Colonic mucosa (tissue), 4 donors: ENCODE results near the gene NTF3. TPM values are rescaled to one million over a fixed set of nuclear protein-coding genes. Genes with fewer than 3 reads are reported as not detected.

Experiments used
- DNase-seq: peaks from one replicate; pipeline ENCODE4 v3.0.0-alpha.2; 2020
- H3K27ac ChIP-seq: fragments of 200-600 bp; one replicate; pipeline ENCODE4 v1.8.0; 2021
- H3K27me3 ChIP-seq: fragments of 200-600 bp; one replicate; pipeline ENCODE4 v1.8.0; 2021
- H3K36me3 ChIP-seq: fragments of 200-600 bp; one replicate; pipeline ENCODE4 v1.8.0; 2021
- H3K4me1 ChIP-seq: fragments of 200-600 bp; one replicate; pipeline ENCODE4 v1.8.0; 2021; ENCODE audit warnings: mild to moderate bottlenecking
- H3K4me3 ChIP-seq: fragments of 200-600 bp; one replicate; pipeline ENCODE4 v1.8.0; 2021
- H3K9ac ChIP-seq, 2 donors: one replicate each; pipeline ENCODE4 v1.7.0; 2013; ENCODE audit warnings: control low read depth in 2 of 2, low read depth in 2 of 2, low read length in 2 of 2
- H3K9me3 ChIP-seq: fragments of 200-600 bp; one replicate; pipeline ENCODE4 v1.8.0; 2021
- CTCF ChIP-seq: fragments of 200-600 bp; IDR thresholded peaks from one replicate; pipeline ENCODE4 v1.8.0; 2022; ENCODE audit warnings: antibody characterized with exemption, mild to moderate bottlenecking
- intact Hi-C: fragments of 100-400 bp; cut with DNase I; formaldehyde crosslinking; loops from one replicate; pipeline ENCODE4 v1.14.1; 2022
- total RNA-seq, 2 donors: library from RNA; stranded (reverse); fragmentation: NEBNext Ultra II Directional in 1 of 2; extraction: Animal tissue kit (Norgen Biotek cat#: 25700) in 1 of 2; gene quantifications; one replicate each; pipeline ENCODE4 v1.2.1, GENCODE V29; 2021
- donor health status: healthy.
- donor health status: DM: no; HTN: no; CAD: no.
- donor health status: DM: no; HTN: no; CAD: no.

The NTF3 gene
- total RNA-seq, 2 donors from 2014 or later, result 0.37 to 0.49 TPM

- intact Hi-C loops, result no loop called here
- H3K4me1 ChIP-seq, result no peaks in the 10 kb centered on the region
- no peak for DNase-seq
Observed at GRCh38 chr12:5506295-5506694, 74.4 kb downstream of the NTF3 start.

GRCh38 chr12:5506821-5507231 lies 74.9 kb downstream of the NTF3 start:
- no peak for TF ChIP-seq CTCF
- peak; percentile 16 for DNase-seq

More at GRCh38 chr12:5506295-5506694, 74.4 kb downstream of the NTF3 start:
- no peak for TF ChIP-seq CTCF
- H3K27me3 ChIP-seq, result no peaks in the 10 kb centered on the region
- no peaks in the 10 kb centered on the region for H3K36me3 ChIP-seq
- H3K9me3 ChIP-seq, result no peaks in the 10 kb centered on the region
- H3K9ac ChIP-seq, result no peak overlapping the region
- no peak overlapping the region for H3K4me3 ChIP-seq
- no peak overlapping the region for H3K27ac ChIP-seq

GRCh38 chr12:5507401-5507935 lies 75.6 kb downstream of the NTF3 start:
- Histone ChIP-seq H3K27me3 (no peaks in the 10 kb centered on the region), H3K36me3 (no peaks in the 10 kb centered on the region), H3K27ac (no peak overlapping the region), H3K4me3 (no peak overlapping the region), H3K9ac (no peak overlapping the region), H3K4me1 (no peaks in the 10 kb centered on the region), H3K9me3 (no peaks in the 10 kb centered on the region)
- no peak for DNase-seq
- intact Hi-C loops, result no loop called here
- no peak for TF ChIP-seq CTCF

More at GRCh38 chr12:5506821-5507231, 74.9 kb downstream of the NTF3 start:
- Histone ChIP-seq H3K27ac (no peak overlapping the region), H3K36me3 (no peaks in the 10 kb centered on the region), H3K4me1 (no peaks in the 10 kb centered on the region), H3K27me3 (no peaks in the 10 kb centered on the region), H3K9ac (no peak overlapping the region), H3K4me3 (no peak overlapping the region), H3K9me3 (no peaks in the 10 kb centered on the region)
- intact Hi-C loops, result no loop called here

GRCh38 chr12:5507944-5508343 lies 76.0 kb downstream of the NTF3 start:
- no peak for TF ChIP-seq CTCF
- intact Hi-C loops, result no loop called here
- no peak overlapping the region for H3K9ac ChIP-seq
- no peaks in the 10 kb centered on the region for H3K36me3 ChIP-seq
- H3K9me3 ChIP-seq, result no peaks in the 10 kb centered on the region
- H3K4me1 ChIP-seq, result no peaks in the 10 kb centered on the region
- H3K27ac ChIP-seq, result no peak overlapping the region
- H3K27me3 ChIP-seq, result no peaks in the 10 kb centered on the region
- H3K4me3 ChIP-seq, result no peak overlapping the region
- DNase-seq, result no peak

- intact Hi-C loops, result no loop called here
- Histone ChIP-seq H3K9ac (no peak overlapping the region), H3K27ac (no peak overlapping the region), H3K4me1 (no peaks in the 10 kb centered on the region), H3K27me3 (no peaks in the 10 kb centered on the region), H3K9me3 (no peaks in the 10 kb centered on the region), H3K4me3 (no peak overlapping the region), H3K36me3 (no peaks in the 10 kb centered on the region)
- no peak for DNase-seq
- TF ChIP-seq CTCF, result no peak
Observed at GRCh38 chr12:5509102-5509501, 77.2 kb downstream of the NTF3 start.
